Liver (tissue), 9 donors: ENCODE results near the gene PPP1R3G. TPM values are rescaled to one million over a fixed set of nuclear protein-coding genes. Genes with fewer than 3 reads are reported as not detected.

Experiments used
- DNase-seq: peaks from one replicate; pipeline ENCODE4 v3.0.0-alpha.2; 2017; ENCODE audit warnings: low spot score
- H3K27ac ChIP-seq, 2 donors: one replicate each; pipeline ENCODE4 v1.7.0; 2013; ENCODE audit warnings: inconsistent platforms in 2 of 2, low read length in 2 of 2, control low read depth in 1 of 2, low read depth in 1 of 2, mild to moderate bottlenecking in 1 of 2
- H3K27me3 ChIP-seq, 4 donors: one replicate each; pipeline versions ENCODE4 v1.6.1 to v1.7.0; 2013; ENCODE audit warnings: low read length in 3 of 4, inconsistent platforms in 1 of 4, mild to moderate bottlenecking in 1 of 4, moderate library complexity in 1 of 4; ENCODE audit not compliant: control insufficient read depth in 4 of 4, insufficient read depth in 4 of 4
- H3K36me3 ChIP-seq, 4 donors: one replicate each; pipeline versions ENCODE4 v1.6.1 to v1.7.0; 2013; ENCODE audit warnings: low read length in 3 of 4, mild to moderate bottlenecking in 3 of 4, low read depth in 1 of 4, moderate library complexity in 1 of 4; ENCODE audit not compliant: control insufficient read depth in 4 of 4, insufficient read depth in 3 of 4
- H3K4me1 ChIP-seq, 4 donors: one replicate each; pipeline versions ENCODE4 v1.6.1 to v1.7.0; 2013; ENCODE audit warnings: low read length in 3 of 4, mild to moderate bottlenecking in 3 of 4, moderate library complexity in 1 of 4; ENCODE audit not compliant: control insufficient read depth in 4 of 4, insufficient read depth in 4 of 4
- H3K4me3 ChIP-seq, 3 donors: one replicate each; pipeline versions ENCODE4 v1.6.1 to v1.7.0; 2013; ENCODE audit warnings: low read length in 3 of 3, control low read depth in 1 of 3, low read depth in 1 of 3, mild to moderate bottlenecking in 1 of 3
- H3K9ac ChIP-seq, 2 donors: one replicate each; pipeline ENCODE4 v1.7.0; 2013; ENCODE audit warnings: low read length in 2 of 2, mild to moderate bottlenecking in 2 of 2, moderate library complexity in 2 of 2, control low read depth in 1 of 2, low read depth in 1 of 2
- H3K9me3 ChIP-seq, 4 donors: one replicate each; pipeline versions ENCODE4 v1.6.1 to v1.7.0; 2013; ENCODE audit warnings: low read length in 3 of 4; ENCODE audit not compliant: control insufficient read depth in 4 of 4
- CTCF ChIP-seq: fragments of 150-350 bp; IDR thresholded peaks from 2 replicates; pipeline ENCODE4 v1.5.1; 2017; ENCODE audit warnings: improper control_type of control experiment, low read depth, low read length; ENCODE audit not compliant: missing input control
- EGR1 ChIP-seq, 2 donors: IDR thresholded peaks; 2 replicates each; pipeline ENCODE4 v1.6.1; 2016 to 2018; ENCODE audit warnings: antibody characterized with exemption in 2 of 2, low read depth in 2 of 2
- FOXA1 ChIP-seq: IDR thresholded peaks from 2 replicates; pipeline ENCODE4 v1.6.1; 2016; ENCODE audit warnings: antibody characterized with exemption
- FOXA2 ChIP-seq: IDR thresholded peaks from 2 replicates; pipeline ENCODE4 v1.6.1; 2016; ENCODE audit warnings: antibody characterized with exemption
- GABPA ChIP-seq, 2 donors: IDR thresholded peaks in 1 of 2; conservative IDR thresholded peaks in 1 of 2; 2 replicates each; pipeline ENCODE4 v1.6.1; 2016; ENCODE audit warnings: antibody characterized with exemption in 2 of 2, mild to moderate bottlenecking in 1 of 2, moderate library complexity in 1 of 2
- HNF4A ChIP-seq, 2 donors: conservative IDR thresholded peaks; 2 replicates each; pipeline ENCODE4 v1.6.1; 2016; ENCODE audit warnings: antibody characterized with exemption in 2 of 2, mild to moderate bottlenecking in 2 of 2
- HNF4G ChIP-seq: IDR thresholded peaks from 2 replicates; pipeline ENCODE4 v1.6.1; 2016; ENCODE audit warnings: antibody characterized with exemption
- MAX ChIP-seq: IDR thresholded peaks from 2 replicates; pipeline ENCODE4 v1.6.1; 2016; ENCODE audit warnings: antibody characterized with exemption
- RAD21 ChIP-seq, 2 donors: IDR thresholded peaks; 2 replicates each; pipeline ENCODE4 v1.6.1; 2016; ENCODE audit warnings: antibody characterized with exemption in 2 of 2, mild to moderate bottlenecking in 2 of 2
- RXRA ChIP-seq, 2 donors: IDR thresholded peaks; 2 replicates each; pipeline ENCODE4 v1.6.1; 2017 to 2018; ENCODE audit warnings: antibody characterized with exemption in 2 of 2, mild to moderate bottlenecking in 1 of 2
- SP1 ChIP-seq: IDR thresholded peaks from 2 replicates; pipeline ENCODE4 v1.6.1; 2018; ENCODE audit warnings: antibody characterized with exemption, mild to moderate bottlenecking
- TAF1 ChIP-seq: conservative IDR thresholded peaks from 2 replicates; pipeline ENCODE4 v1.6.1; 2016; ENCODE audit warnings: antibody characterized with exemption, mild to moderate bottlenecking
- WGBS: extraction: QIAGEN DNeasy Blood & Tissue Kit; methylation state at CpG from one replicate; pipeline ENCODE4 v1.1.7; 2013; 5-methylcytosine and 5-hydroxymethylcytosine counted together
- polyA plus RNA-seq, 2 donors: library from polyadenylated mRNA; stranded (reverse) in 1 of 2; unstranded in 1 of 2; fragments of 200-250 nt in 1 of 2; fragments of >200 nt in 1 of 2; fragmentation: Nextera tagmentation in 1 of 2; extraction: Ambion mirVana in 1 of 2; gene quantifications; one replicate each; pipeline versions ENCODE4 v1.2.1 to v1.2.3, GENCODE V29; 2013 to 2015
- total RNA-seq, 2 donors: library from RNA; depleted of rRNA; stranded (reverse); fragments of >200 nt; gene quantifications; one replicate each; pipeline ENCODE4 v1.2.3, GENCODE V29; 2014
- donor health status: healthy.
- donor health status: healthy.
- donor health status: healthy.
- donor health status: healthy.
- donor health status: healthy.

Gene PPP1R3G
- total and polyA plus RNA-seq, 4 donors: 0.25 to 3.0 (median 0.47) TPM

GRCh38 chr6:5088780-5089179, 3.6 kb downstream of the PPP1R3G start:
- no peaks in the 10 kb centered on the region for H3K9me3 ChIP-seq
- no peaks in the 10 kb centered on the region for H3K27me3 ChIP-seq
- no peak overlapping the region for H3K9ac ChIP-seq
- no peak overlapping the region for H3K27ac ChIP-seq
- TF ChIP-seq SP1 (no peak), HNF4A (conservative IDR thresholded peaks at IDR 0.05) (peak in 1 of 2 donors; percentile 11), MAX (no peak), FOXA1 (no peak), EGR1 (IDR thresholded peaks at IDR 0.05; ENCODE audit: low read depth in 2 of 2) (no peak), CTCF (no peak)
- H3K36me3 ChIP-seq: no peaks in the 10 kb centered on the region
- H3K4me1 ChIP-seq: peaks cover 0 to 14% (median 13%) of the 10 kb centered on the region in 4 donors
- WGBS: 53% methylated on average over 3 of the region's 3 CpGs
- H3K4me3 ChIP-seq: no peak overlapping the region
- DNase-seq: no peak

GRCh38 chr6:5089481-5090438, 4.6 kb downstream of the PPP1R3G start:
- Histone ChIP-seq H3K36me3 (no peaks in the 10 kb centered on the region), H3K4me1 (peaks cover 0 to 14% (median 12%) of the 10 kb centered on the region in 4 donors), H3K27me3 (no peaks in the 10 kb centered on the region), H3K4me3 (no peak overlapping the region), H3K9ac (no peak overlapping the region), H3K27ac (no peak overlapping the region), H3K9me3 (no peaks in the 10 kb centered on the region)
- no peak for TF ChIP-seq TAF1
- no peak for TF ChIP-seq CTCF
- TF ChIP-seq HNF4A (conservative IDR thresholded peaks at IDR 0.05): no peak
- no peak for TF ChIP-seq EGR1 (IDR thresholded peaks at IDR 0.05; ENCODE audit: low read depth in 2 of 2)
- no peak for TF ChIP-seq SP1
- TF ChIP-seq MAX: no peak
- TF ChIP-seq HNF4G: no peak
- TF ChIP-seq FOXA2: no peak
- no peak for TF ChIP-seq RAD21 (IDR thresholded peaks at IDR 0.05)
- no peak for TF ChIP-seq RXRA (IDR thresholded peaks at IDR 0.05)
- TF ChIP-seq GABPA (IDR thresholded peaks at IDR 0.05 in 1 of 2, conservative IDR thresholded peaks at IDR 0.05 in 1 of 2): no peak
- DNase-seq: no peak
- 75% methylated on average over 5 of the region's 5 CpGs for WGBS
